TTC549 (cell line): ENCODE measurements around the gene AP4B1.
A peak's percentile ranks its signal among the peaks of the same experiment; 100 is the strongest.
"Not testable (repeated sequence)": the region's sequence is repeated elsewhere in the genome, so short reads cannot be mapped to it uniquely, and the experiment has no call there.

ENCODE experiments used
- FAIRE-seq: peaks from 2 replicates; lab custom pipeline; 2012; peaks lifted over from hg19 to GRCh38; lab: Jason Lieb, UNC

AP4B1 gene

DNA sequence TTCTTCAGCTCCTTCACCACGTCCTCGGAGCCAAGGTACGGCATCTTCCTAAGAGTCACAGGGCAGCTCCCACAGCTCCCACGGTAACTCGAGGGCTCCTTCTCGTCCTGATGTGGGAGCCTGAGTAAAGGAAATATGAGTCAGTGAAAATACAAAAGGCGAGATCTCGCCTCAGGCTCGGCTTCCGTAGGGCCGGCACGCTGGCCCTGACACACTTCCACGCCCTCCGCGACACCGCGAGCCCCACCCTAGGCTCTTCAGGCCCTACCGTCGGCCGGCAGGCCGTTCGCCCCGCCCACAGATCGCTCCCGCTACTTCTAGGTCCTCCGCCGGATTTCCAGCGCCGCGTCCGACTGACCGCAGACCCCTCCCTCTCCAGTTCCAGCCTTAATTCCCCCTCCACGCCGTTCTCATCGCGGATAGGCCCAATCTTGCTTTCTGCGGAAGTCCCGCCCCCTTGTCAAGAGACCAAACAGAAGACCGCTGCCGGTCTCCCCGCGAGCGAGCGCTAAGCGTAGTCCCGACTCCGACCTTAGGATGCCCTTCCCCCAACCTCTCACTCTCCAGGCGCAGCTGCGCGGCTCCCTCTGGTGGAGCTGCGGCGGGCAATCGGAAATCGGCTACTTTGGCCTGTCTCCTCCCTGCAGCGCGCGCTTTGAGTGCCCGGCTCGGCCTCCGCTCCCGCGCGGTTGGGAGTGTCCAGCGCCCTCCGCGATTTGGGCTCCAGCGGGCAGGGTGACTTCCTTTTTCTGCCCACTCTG, at the start of gene AP4B1, which contains the start of gene DCLRE1B:
TSS of gene AP4B1 (minus strand) at position 126 of the 761 bp plus-strand sequence. CDS start at position 44, 82 bp downstream.
TSS of gene DCLRE1B (plus strand) at position 653 of the 761 bp plus-strand sequence. CDS start 261 bp downstream, outside the sequence.
- peak; percentile 93 for FAIRE-seq

DNA sequence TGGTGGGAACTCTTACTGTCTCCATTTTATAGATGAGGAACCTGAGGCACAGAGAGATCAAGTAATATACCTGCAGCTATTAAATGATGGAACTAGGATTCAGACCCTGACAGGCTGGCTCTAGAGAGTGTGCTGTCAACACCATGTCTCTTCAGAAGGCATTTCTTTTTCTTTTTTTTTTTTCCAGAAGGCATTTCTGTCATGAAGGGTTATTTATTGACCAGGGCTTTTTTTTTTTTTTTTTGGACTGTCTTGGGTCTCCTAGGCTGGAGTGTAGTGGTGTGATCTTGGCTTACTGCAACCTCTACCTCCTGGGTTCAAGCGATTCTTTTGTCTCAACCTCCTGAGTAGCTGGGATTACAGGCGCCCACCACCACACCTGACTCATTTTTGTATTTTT, 47.1 kb upstream of the AP4B1 start:
- no peak for FAIRE-seq

DNA sequence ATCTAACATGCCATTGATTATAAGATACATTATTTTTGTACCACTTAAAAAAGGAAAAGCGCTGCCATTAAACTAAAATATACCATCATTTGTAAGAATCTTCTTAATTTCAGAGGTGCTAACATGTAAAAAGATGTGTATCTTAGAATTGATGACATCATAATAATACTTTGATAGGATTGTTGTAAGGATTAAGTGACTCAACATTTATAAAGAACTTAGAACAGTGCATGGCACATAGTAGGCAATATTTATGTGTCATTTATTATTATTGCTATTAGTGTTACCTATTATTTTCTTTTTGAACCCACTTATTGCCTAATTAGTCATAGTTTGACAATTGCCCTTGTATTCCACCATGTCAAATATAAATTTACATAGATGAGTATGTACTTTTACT, 46.3 kb upstream of the AP4B1 start:
- FAIRE-seq = no peak

DNA sequence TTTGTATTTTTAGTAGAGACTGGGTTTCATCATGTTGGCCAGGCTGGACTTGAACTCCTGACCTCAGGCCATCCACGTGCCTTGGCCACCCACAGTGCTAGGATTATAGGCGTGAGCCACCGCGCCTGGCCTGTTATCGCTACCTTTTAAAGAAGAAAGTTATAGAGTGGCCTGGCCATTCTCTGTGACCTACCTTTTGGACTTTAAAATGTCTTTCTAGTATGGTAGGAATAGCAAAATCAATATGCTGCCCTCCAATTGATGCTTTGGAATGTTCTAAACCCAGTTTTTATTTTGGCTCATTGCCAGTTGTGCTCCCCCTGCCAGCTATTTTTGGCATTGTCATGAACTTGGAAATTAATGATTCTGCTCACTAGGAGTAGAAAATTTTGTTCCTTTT, 44.4 kb upstream of the AP4B1 start:
- no peak for FAIRE-seq

DNA sequence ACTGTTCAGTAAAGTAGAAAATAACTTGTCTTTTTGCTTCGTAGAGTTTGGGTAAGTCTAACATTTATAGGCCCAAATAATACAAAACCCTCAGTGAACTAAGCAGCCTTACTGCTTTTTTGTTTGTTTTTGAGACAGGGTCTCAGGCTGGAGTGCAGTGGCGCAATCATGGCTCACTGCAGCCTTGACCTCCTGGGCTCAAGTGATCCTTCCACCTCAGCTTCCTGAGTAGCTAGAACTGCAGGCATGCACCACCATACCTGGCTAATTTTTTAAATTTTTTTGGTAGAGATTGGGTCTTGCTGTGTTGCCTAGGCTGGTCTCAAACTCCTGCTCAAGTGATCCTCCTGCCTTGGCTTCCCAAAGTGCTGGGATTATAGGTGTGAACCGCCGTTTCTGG, 43.6 kb upstream of the AP4B1 start:
- FAIRE-seq = not testable (repeated sequence)

DNA sequence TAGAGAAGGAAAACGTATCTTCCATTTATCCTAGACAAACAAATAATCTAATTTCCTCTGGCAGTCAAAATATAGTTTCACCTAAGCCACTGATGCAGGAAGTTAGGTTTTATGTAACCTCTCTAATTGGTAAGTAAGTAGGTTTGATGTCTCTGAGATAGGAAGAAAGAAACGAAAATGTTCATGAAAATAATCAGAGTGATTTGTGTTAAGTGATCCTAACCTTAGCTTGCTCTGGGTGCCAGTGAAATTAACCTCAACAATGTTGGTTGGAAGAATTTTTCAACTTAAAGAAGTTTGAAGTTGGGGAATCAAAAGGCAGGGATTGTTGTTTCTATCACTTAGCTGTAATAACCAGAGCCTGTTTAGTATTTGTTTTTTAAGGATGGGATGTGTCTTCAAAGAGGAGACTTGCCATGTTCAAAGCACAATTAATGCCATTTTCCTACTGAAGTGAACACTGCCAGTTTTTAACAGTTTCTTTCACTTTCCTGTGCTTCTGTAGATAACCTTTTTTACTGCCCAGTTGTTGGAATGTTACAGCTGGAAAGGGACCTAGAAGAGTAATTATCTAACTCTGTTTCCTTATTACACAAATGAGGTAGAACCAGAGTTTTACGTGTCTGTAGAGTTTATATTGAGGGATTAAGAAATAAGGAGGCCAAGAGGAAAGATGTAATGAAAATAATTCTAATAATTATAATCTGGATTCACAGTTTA, 42.9 kb upstream of the AP4B1 start:
- FAIRE-seq = no peak

DNA sequence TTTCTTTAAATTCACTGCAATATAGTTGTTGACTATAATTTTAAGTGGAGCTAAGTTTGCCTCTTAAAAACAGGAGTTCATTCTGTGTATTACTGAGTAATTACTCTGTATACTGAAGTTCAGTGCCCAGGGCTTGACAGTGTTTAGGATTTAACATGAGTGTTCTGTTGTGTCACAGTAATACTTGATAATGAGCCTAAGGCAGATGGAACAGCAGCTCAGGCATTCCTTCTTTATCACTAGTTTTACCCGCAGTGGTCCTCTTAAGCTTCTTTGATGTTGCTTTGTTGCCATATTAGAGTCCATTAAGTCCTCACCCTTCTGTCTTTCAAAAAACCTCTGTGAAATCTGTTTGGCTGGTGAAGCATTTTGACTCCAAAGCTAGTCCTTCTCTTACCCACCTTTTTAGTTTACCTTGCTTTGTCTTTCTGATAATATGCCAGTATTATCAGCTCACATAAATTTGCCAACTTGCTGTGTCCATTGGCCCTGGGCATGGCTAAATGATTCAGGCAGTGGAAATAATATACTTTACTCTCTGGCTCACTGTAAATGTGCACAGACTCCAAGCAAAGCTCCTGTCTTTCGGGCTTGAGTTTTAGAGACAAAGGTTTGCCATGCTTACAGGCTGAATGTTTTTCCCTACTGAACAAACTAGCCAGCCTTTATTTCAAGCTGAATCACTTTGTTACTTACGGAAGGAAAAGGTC, 42.2 kb upstream of the AP4B1 start:
- FAIRE-seq = no peak

DNA sequence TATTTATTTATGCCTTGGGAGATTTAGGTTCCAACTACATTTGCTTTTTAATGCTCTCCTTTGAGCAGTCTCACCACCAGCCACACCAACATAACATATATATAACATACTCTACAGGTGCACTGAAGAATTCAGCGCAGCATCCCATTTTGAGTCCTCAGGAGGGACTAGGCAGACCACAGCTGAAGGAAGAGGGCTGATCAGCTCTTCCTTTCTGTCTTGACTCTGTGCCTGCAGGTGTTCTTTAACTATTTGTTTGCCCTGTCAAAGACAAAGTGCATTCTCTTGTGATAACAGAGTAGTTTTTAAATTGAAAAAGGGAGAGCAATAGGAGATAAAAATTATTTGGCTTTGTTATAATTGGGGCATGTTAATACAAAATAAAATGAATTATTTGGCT, 41.5 kb upstream of the AP4B1 start:
- FAIRE-seq = no peak

DNA sequence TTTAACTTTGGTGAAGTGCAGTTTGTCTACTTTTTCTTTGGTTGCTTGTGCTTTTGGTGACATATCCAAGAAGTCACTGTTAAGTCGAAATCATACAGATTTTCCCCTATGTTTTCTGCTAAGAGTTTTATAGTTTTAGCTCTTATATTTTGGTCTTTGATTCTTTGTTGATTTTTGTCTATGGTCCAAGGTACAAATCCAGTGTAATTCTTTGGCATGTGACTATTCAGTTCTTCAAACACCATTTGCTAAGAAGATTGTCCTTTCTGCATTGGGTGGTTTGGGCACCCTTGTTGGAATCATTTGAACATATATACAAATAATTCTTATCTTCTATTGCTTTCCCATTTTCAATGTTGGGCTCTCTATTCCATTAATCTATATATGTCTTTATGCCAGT, 40.7 kb upstream of the AP4B1 start:
- FAIRE-seq = no peak

DNA sequence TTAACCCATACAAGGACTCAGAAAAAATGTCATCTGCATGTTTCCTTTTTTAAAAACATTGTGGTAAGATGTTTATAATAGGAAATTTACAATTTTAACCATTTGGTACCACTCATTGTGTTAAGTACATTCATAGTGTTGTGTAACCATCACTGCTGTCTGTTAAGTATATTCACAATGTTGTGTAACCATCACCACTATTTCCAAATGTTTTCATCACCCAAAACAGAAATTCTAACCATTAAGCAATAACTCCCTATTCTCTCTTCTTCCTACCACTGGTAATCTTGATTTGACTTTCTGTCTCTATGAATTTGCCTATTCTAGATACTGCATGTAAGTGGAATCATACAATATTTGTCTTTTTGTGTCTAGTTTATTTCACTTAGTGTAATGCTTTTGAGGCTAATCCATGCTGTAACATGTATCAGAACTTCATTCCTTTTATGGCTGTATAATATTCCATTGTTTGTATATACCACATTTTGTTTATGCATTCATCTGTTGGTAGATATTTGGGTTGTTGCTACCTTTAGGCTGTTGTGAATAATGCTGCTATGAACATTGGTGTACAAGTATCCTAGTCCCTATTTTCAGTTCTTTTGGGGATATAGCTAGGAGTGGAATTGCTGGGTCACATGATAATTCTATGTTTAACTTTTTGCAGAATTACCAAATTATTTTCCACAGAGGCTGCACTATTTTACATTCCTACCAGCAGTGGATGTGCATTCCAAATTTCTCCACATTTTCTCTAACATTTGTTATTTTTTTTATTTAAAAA, 38.6 kb upstream of the AP4B1 start:
- FAIRE-seq = no peak

DNA sequence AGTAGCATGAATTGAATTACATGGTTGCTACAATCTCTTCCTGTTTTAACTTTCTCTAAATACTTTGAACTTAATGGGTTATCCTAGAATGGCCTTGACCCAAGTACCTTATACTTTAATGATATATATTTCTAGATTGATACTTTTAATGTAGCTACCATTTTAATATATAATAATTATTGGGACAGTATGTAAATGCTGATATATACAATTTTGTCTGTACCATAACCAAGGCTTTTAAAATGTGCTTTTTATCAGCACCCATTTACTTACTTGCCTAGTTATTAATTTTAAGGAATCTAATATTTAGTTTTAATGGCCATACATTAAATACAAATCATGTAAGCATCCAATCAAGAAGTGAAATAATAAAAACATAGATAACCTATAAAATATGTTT, 37.9 kb upstream of the AP4B1 start:
- no peak for FAIRE-seq

DNA sequence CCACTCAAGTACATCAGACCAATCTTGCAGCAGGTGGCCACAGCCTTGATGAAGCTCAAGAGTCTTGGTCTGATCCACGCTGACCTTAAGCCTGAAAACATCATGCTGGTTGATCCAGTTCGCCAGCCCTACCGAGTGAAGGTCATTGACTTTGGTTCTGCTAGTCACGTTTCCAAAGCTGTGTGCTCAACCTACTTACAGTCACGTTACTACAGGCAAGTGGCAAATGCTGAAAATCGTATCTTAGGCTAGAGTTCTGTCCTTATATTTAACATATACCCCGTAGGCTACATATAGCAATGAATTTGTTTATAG, 36.6 kb upstream of the AP4B1 start:
- no peak for FAIRE-seq

DNA sequence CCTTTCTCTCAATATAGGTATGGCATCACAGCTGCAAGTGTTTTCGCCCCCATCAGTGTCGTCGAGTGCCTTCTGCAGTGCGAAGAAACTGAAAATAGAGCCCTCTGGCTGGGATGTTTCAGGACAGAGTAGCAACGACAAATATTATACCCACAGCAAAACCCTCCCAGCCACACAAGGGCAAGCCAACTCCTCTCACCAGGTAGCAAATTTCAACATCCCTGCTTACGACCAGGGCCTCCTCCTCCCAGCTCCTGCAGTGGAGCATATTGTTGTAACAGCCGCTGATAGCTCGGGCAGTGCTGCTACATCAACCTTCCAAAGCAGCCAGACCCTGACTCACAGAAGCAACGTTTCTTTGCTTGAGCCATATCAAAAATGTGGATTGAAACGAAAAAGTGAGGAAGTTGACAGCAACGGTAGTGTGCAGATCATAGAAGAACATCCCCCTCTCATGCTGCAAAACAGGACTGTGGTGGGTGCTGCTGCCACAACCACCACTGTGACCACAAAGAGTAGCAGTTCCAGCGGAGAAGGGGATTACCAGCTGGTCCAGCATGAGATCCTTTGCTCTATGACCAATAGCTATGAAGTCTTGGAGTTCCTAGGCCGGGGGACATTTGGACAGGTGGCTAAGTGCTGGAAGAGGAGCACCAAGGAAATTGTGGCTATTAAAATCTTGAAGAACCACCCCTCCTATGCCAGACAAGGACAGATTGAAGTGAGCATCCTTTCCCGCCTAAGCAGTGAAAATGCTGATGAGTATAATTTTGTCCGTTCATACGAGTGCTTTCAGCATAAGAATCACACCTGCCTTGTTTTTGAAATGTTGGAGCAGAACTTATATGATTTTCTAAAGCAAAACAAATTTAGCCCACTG, 36.0 kb upstream of the AP4B1 start:
- FAIRE-seq = no peak

DNA sequence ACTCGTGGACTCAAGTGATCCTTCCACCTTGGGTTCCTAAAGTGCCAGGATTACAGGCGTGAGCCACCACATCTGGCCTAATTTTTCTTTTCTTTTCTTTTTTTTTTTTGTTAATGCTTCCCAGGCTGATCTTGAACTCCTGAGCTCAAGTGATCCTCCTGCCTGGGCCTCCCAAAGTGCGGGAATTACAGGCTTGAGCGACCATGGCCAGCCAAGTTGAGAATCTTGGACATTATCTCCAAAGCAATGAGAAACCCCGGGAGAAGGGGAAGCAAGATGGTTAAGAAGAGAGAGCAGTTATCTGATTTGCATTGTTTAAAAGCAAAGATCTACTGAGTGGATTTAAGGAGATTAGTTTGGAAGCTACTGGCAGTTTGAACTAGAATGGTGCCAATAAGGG, 33.6 kb upstream of the AP4B1 start:
- FAIRE-seq = no peak

DNA sequence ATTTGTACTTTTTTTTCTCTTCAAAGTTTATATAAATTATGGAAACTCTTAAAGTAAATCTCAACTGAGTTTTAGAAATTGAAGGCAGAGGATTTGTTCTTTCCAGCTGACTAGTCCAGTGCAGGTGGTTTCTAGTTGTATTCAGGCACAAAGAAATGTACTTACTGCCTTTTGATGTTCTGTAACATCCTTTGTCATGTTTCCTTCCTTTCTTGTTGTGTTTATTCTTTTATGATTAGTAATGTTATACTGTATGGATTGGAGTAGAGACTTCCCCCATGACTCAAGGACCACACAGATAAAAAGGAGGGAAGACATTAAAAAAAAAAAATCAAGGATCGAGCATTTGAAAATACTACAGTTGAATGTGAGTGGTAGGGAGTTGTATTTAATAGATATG, 32.5 kb upstream of the AP4B1 start:
- FAIRE-seq = no peak

DNA sequence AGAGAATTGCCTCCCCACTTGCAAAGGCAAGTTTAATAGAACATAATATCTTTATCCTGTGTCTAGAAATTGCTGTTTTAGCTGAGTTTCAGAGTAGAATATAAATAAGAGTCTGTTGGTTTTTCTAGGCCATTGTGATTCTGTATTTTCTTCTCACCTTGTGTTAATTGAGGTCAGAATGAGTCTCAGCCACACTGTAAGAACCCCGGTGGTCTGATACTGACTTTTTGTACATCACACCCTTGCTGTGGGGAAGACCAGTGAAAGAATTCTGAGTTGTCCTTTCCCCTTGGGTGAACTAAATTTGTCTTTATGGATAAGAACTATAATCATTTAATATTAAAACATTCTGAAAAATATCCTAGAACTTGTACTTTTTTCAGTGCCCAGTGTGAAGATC, 31.4 kb upstream of the AP4B1 start:
- no peak for FAIRE-seq

DNA sequence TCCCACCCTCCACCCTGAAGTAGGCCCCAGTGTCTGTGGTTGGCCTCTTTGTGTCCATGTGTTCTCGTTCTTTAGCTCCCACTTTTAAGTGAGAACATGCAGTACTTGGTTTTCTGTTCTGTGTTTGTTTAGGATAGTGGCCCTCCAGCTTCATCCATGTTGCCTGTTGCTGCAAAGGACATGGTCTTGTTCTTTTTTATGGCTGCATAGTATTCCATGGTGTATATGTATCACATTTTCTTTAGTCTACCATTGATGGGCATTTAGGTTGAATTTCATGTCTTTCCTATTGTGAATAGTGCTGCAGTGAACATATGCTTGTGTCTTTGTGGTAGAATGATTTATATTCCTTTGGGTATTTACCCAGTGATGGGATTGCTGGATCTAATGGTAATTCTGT, 30.6 kb upstream of the AP4B1 start:
- no peak for FAIRE-seq

DNA sequence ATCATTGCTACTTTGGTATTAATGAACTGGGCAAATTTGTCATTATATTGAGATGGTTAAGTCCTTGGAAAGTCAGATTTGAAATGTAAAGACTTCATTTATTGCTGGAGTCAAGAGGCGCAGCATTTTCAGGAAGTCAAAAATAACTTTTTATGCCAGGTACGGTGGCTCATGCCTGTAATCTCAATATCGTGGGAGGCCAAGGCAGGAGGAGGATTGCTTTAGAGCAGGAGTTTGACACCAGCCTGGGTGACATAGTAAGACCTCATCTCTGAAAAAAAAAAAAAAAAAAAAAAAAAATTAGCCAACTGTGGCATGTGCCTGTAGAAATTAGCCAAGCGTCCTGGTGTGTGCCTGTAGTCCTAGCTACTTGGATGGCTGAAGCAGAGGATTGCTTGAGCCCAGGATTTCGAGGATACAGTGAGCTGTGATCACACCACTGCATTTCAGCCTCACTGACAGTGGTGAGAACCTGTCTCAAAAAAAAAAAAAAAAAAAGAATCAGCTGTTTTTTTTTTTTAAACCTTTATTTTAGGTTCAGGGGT, 30.0 kb upstream of the AP4B1 start:
- no peak for FAIRE-seq

DNA sequence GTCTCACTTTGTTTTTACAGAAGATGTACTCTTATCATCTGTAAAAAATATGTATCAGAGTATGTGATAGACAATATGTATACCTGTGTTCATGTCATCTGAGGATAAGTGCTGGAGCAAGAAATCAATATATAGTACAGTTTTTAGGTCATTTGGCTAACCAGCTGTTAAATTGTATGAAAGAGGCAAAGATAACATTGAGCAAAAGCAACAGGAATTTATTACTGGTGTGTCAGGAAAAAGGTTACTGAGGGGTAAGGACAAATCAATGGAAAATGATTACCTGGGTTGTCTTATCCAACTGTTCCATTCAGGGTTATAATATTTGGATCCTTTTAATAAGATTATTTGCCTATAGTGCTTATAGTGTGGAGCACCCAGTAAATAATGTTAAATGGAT, 29.4 kb upstream of the AP4B1 start:
- no peak for FAIRE-seq

DNA sequence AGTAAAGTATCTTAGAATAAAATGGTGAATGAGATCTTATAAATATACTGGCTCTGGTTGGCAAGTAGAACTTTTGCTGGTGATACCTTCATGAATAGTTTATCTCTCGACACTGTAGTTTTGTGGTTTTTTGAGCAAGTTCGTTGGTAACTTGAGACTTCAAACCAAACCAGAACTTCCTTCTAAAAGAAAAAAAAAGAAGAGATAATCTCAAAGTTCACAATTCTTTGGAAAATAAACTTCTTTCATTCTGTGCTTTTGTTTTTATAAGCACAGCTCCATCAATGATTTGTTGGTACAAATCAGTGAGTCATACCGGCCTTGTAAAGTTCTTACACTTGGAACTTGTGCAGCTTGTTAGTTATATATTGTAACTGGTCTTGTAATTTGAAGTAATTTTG, 26.9 kb upstream of the AP4B1 start:
- no peak for FAIRE-seq

DNA sequence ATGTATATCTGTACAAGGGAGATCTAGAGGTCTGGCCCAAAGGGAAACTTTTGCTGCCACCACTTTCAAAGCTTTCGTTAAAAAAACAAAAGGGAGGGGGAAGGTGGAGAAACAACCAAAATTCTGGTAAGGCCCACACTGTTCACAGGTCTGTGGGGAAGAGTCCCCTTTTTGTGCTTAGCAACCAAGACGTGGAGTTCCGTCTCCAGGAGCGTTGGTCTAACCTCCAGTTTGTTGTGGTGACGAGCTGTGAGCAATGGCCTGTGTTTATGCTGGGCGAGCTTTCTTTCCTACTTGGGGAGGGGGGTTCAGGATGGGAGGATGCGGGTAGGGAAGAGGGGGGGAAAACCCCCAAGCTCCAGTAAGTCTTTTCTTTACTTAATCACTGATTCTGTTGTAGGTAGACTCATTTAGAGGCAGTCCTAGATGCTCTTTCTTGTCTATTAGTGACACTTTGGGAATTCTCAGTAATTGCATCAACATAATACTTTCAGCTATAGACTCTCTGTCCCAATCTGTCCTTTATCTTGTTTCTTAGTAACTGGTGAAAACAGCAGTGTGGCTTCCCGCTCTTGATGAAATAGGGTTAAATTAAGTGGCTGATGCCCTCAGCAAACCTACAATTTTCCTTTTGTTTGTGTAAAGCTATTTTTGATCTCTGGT, 26.0 kb upstream of the AP4B1 start:
- no peak for FAIRE-seq
